Endothelial cell of umbilical vein (primary cell): Measurements from ENCODE around the gene VPS45. TPM values are rescaled to one million over a fixed set of nuclear protein-coding genes. Genes with fewer than 3 reads are reported as not detected.

Source experiments
- BruUV-seq: library from RNA; stranded (reverse); fragments of 400-500 nt; replicated peaks from 2 replicates; lab custom pipeline; 2021; lab: Mats Ljungman, UMichigan
- CTCF ChIA-PET: fragments of 300-600, 350-600 bp; sonication (Branson Sonifier 250); formaldehyde crosslinking; loops from one replicate; lab custom pipeline; 2021; ENCODE audit warnings: antibody characterized with exemption, inconsistent platforms; lab: Charles Lee
- POLR2A ChIA-PET: fragments of 300-600, 350-600 bp; sonication (Branson Sonifier 250); formaldehyde crosslinking; loops from one replicate; lab custom pipeline; 2021; ENCODE audit warnings: antibody characterized with exemption, inconsistent platforms; lab: Charles Lee
- DNase-seq: peaks from one replicate; pipeline ENCODE4 v3.0.0-alpha.2; 2011; ENCODE audit warnings: low read depth, low spot score
- FAIRE-seq: peaks from 2 replicates; lab custom pipeline; 2011; peaks lifted over from hg19 to GRCh38; lab: Jason Lieb, UNC
- H2AFZ ChIP-seq: 2 replicates; pipeline ENCODE4 v1.6.0; 2012; ENCODE audit warnings: low read depth, low read length, control low read depth, inconsistent platforms
- H3K27ac ChIP-seq: 2 replicates; pipeline ENCODE4 v1.5.1; 2011; ENCODE audit warnings: low read depth, mild to moderate bottlenecking, control low read depth, low read length, moderate library complexity; ENCODE audit not compliant: insufficient read depth
- H3K27me3 ChIP-seq, 2 experiments: 2 replicates each; pipeline versions ENCODE4 v1.6.0 to v1.6.1; 2011; ENCODE audit warnings: low read length in 2 of 2, mixed read lengths in 1 of 2; ENCODE audit not compliant: control insufficient read depth in 2 of 2, insufficient read depth in 2 of 2
- H3K36me3 ChIP-seq, 2 experiments: 2 replicates in 1 of 2; 3 replicates in 1 of 2; pipeline ENCODE4 v1.5.1; 2011; ENCODE audit warnings: low read length in 2 of 2, mild to moderate bottlenecking in 1 of 2, moderate library complexity in 1 of 2; ENCODE audit not compliant: control insufficient read depth in 2 of 2, insufficient read depth in 2 of 2; ENCODE audit errors: extremely low read depth in 1 of 2
- H3K4me1 ChIP-seq: 3 replicates; pipeline ENCODE4 v1.5.1; 2011; ENCODE audit warnings: mild to moderate bottlenecking, low read length; ENCODE audit not compliant: control insufficient read depth, insufficient read depth; ENCODE audit errors: extremely low read depth
- H3K4me2 ChIP-seq: 2 replicates; pipeline ENCODE4 v1.6.1; 2011; ENCODE audit warnings: low read length, control low read depth, mixed read lengths; ENCODE audit not compliant: insufficient read depth
- H3K4me3 ChIP-seq, 3 experiments: fragments of 200-600 bp in 1 of 3; sonication (generic), shearing (Covaris generic) in 1 of 3; replicated peaks in 1 of 3; 2 replicates each; pipeline ENCODE4 v1.5.1; 2011 to 2016; ENCODE audit warnings: control low read depth in 3 of 3, low read length in 3 of 3, mild to moderate bottlenecking in 2 of 3, inconsistent platforms in 1 of 3, low read depth in 1 of 3, moderate library complexity in 1 of 3; ENCODE audit not compliant: insufficient read depth in 1 of 3
- H3K79me2 ChIP-seq: 2 replicates; pipeline ENCODE4 v1.6.0; 2012; ENCODE audit warnings: low read length, inconsistent platforms; ENCODE audit not compliant: control insufficient read depth, insufficient read depth
- H3K9ac ChIP-seq: replicated peaks from 2 replicates; pipeline ENCODE3; 2011; ENCODE audit warnings: low read length, control low read depth; ENCODE audit not compliant: insufficient read depth; ENCODE audit errors: extremely low read depth
- H3K9me1 ChIP-seq: replicated peaks from 3 replicates; pipeline ENCODE4 v1.6.0; 2011; ENCODE audit warnings: mild to moderate bottlenecking, low read length; ENCODE audit not compliant: control insufficient read depth, insufficient read depth; ENCODE audit errors: extremely low read depth
- H3K9me3 ChIP-seq: replicated peaks from 2 replicates; pipeline ENCODE4 v1.5.1; 2012; ENCODE audit warnings: low read length, inconsistent platforms; ENCODE audit not compliant: control insufficient read depth, insufficient read depth
- H4K20me1 ChIP-seq: replicated peaks from 2 replicates; pipeline ENCODE3; 2011; ENCODE audit warnings: mild to moderate bottlenecking, low read length; ENCODE audit not compliant: control insufficient read depth, insufficient read depth; ENCODE audit errors: extremely low read depth
- CTCF ChIP-seq, 2 donors: IDR thresholded peaks; 1 replicate in 1 of 2; 2 replicates in 1 of 2; pipeline ENCODE4 v1.5.1; 2011; ENCODE audit warnings: low read length in 2 of 2, mild to moderate bottlenecking in 2 of 2, moderate library complexity in 2 of 2, control low read depth in 1 of 2, inconsistent platforms in 1 of 2, low read depth in 1 of 2; ENCODE audit not compliant: insufficient read depth in 1 of 2; ENCODE audit errors: extremely low read depth in 1 of 2
- EZH2 ChIP-seq: IDR thresholded peaks from 2 replicates; pipeline ENCODE4 v1.6.1; 2012; ENCODE audit warnings: borderline replicate concordance, low read depth, mild to moderate bottlenecking, moderate library complexity, low read length, inconsistent platforms; ENCODE audit not compliant: severe bottlenecking
- FOS ChIP-seq: IDR thresholded peaks from 2 replicates; pipeline ENCODE4 v1.6.1; 2011; ENCODE audit warnings: mild to moderate bottlenecking, low read length, moderate library complexity, borderline replicate concordance; ENCODE audit not compliant: insufficient read depth
- GATA2 ChIP-seq: IDR thresholded peaks from 2 replicates; pipeline ENCODE4 v1.7.0; 2011; ENCODE audit warnings: low read depth, mild to moderate bottlenecking, moderate library complexity, mixed read lengths, low read length; ENCODE audit not compliant: insufficient read length, insufficient read depth
- JUN ChIP-seq: IDR thresholded peaks from 2 replicates; pipeline ENCODE4 v1.6.1; 2011; ENCODE audit warnings: borderline replicate concordance, low read depth; ENCODE audit not compliant: insufficient read length, insufficient read depth
- MAX ChIP-seq: IDR thresholded peaks from 2 replicates; pipeline ENCODE4 v1.6.1; 2011; ENCODE audit not compliant: insufficient read depth, insufficient read length
- MYC ChIP-seq: IDR thresholded peaks from one replicate; pipeline ENCODE4 v1.6.1; 2011; ENCODE audit warnings: mild to moderate bottlenecking, low read depth, low read length
- POLR2A ChIP-seq: IDR thresholded peaks from 2 replicates; pipeline ENCODE4 v1.6.1; 2012; ENCODE audit warnings: low read depth, mild to moderate bottlenecking, control low read depth, low read length
- POLR2AphosphoS5 ChIP-seq: IDR thresholded peaks from 2 replicates; pipeline ENCODE4 v1.6.1; 2012; ENCODE audit warnings: low read depth, mild to moderate bottlenecking, control low read depth, low read length, moderate library complexity; ENCODE audit not compliant: insufficient read depth
- dilution Hi-C: fragments of 300-500 bp; cut with MboI; formaldehyde crosslinking; loops from one replicate; pipeline ENCODE4 v1.15.0; 2019; ENCODE audit warnings: low sequenced_read_pairs; ENCODE audit not compliant: extremely low pct_ligation_motif_present
- intact Hi-C: fragments of 100-400 bp; cut with micrococcal nuclease; formaldehyde crosslinking; loops from one replicate; pipeline ENCODE4 v1.10.0; 2022
- polyA plus RNA-seq, 4 experiments: library from polyadenylated mRNA; depleted of rRNA in 3 of 4; stranded (reverse) in 3 of 4; unstranded in 1 of 4; fragments of >200 nt; gene quantifications; 2 replicates each; pipeline versions ENCODE4 v1.2.1 to v1.2.3, GENCODE V29; 2011 to 2012; ENCODE audit warnings: missing spikeins in 1 of 4
- total RNA-seq: library from RNA; stranded (reverse); gene quantifications from 2 replicates; pipeline ENCODE4 v1.2.3, GENCODE V29; 2021

VPS45 gene
- total and polyA plus RNA-seq, 2 donors (not counting 3 experiments of a cell fraction or from before 2014, with no cell fraction given) = 24.8 to 43.7 TPM

- DNase-seq (no peak), FAIRE-seq (no peak)
- ChIA-PET CTCF (interaction anchor here (0.9 to 1.0 kb wide), 3 partner anchors 14 to 29 kb away, joined by 3 read pairs; no protein-coding TSS in a partner anchor), POLR2A (no interaction called here)
- intact Hi-C loops (no loop called here), dilution Hi-C loops (no loop called here)
- H3K9ac ChIP-seq = no peak overlapping the region
- no peaks in the 10 kb centered on the region for H3K27me3 ChIP-seq
- H3K36me3 ChIP-seq = no peaks in the 10 kb centered on the region
- H3K4me1 ChIP-seq = peaks cover 8% of the 10 kb centered on the region
- H4K20me1 ChIP-seq = no peaks in the 10 kb centered on the region
- H3K9me1 ChIP-seq = no peaks in the 10 kb centered on the region
- H3K9me3 ChIP-seq = no peaks in the 10 kb centered on the region
- H3K27ac ChIP-seq = no peak overlapping the region
- H3K4me3 ChIP-seq = no peak overlapping the region
- no peak overlapping the region for H2AFZ ChIP-seq
- no peak overlapping the region for H3K4me2 ChIP-seq
- TF ChIP-seq MYC = no peak
- TF ChIP-seq POLR2AphosphoS5 = no peak
- no peak for TF ChIP-seq GATA2
- TF ChIP-seq EZH2 = no peak
- TF ChIP-seq POLR2A = no peak
- TF ChIP-seq MAX = no peak
- no peak for TF ChIP-seq CTCF (IDR thresholded peaks at IDR 0.05; ENCODE audit: extremely low read depth in 1 of 2, insufficient read depth in 1 of 2, low read depth in 1 of 2, low read length in 2 of 2)
- no peak for TF ChIP-seq JUN
- no peak for TF ChIP-seq FOS
- no peaks in the 10 kb centered on the region for H3K79me2 ChIP-seq
- BruUV-seq = no TSS peak
Observed at GRCh38 chr1:150115121-150115520, 47.5 kb downstream of the VPS45 start.
